Measurements from ENCODE around the gene MYO5C. TPM values are rescaled to one million over a fixed set of nuclear protein-coding genes. Genes with fewer than 3 reads are reported as not detected.

MYO5C gene
- total and polyA plus RNA-seq, 10 donors = 0.53 to 23.4 (median 14.7) TPM

GRCh38 chr15:52255935-52256334 lies 39.7 kb downstream of the MYO5C start:
- TF ChIP-seq CTCF (IDR thresholded peaks at IDR 0.05 in 8 of 11, conservative IDR thresholded peaks at IDR 0.05 in 3 of 11) = no peak
- TF ChIP-seq POLR2AphosphoS5 (IDR thresholded peaks at IDR 0.05) = no peak
- TF ChIP-seq POLR2A (IDR thresholded peaks at IDR 0.05) = no peak

GRCh38 chr15:52255008-52255407 lies 40.6 kb downstream of the MYO5C start:
- intact Hi-C loops (cut with DNase I; ENCODE audit: low total_unique reads) = loop anchor here (5.0 kb wide), 1 partner anchor 477 kb away; no protein-coding TSS in a partner anchor
- 66 to 77% (median 70%) methylated on average over 1 of the region's 1 CpG for whole genome bisulfite sequencing, 5 donors

More at GRCh38 chr15:52255935-52256334, 39.7 kb downstream of the MYO5C start:
- peaks cover 0 to 6% (median 0%) of the 10 kb centered on the region in 6 donors for H3K36me3 ChIP-seq
- intact Hi-C loops (cut with DNase I; ENCODE audit: low total_unique reads) = loop anchor here (5.0 kb wide), 1 partner anchor 476 kb away; no protein-coding TSS in a partner anchor
- no peaks in the 10 kb centered on the region for H3K9me3 ChIP-seq
- 67 to 78% (median 72%) methylated on average over 6 of the region's 6 CpGs for WGBS, 5 donors
- H3K4me1 ChIP-seq = peaks cover 0 to 26% (median 12%) of the 10 kb centered on the region in 6 donors
- no peak overlapping the region for H3K27ac ChIP-seq
- no peaks in the 10 kb centered on the region for H3K27me3 ChIP-seq (replicated peaks in 1 of 7)
- no peak for DNase-seq
- no peak overlapping the region for H3K4me3 ChIP-seq

GRCh38 chr15:52254391-52254790 lies 41.2 kb downstream of the MYO5C start:
- intact Hi-C loops (cut with DNase I; ENCODE audit: low total_unique reads) = no loop called here
- WGBS, 5 donors = 57 to 93% (median 77%) methylated on average over 4 of the region's 4 CpGs
- no peak for DNase-seq
- no peak overlapping the region for H3K4me3 ChIP-seq
- peak overlapping the region in 1 of 8 donors; percentile 9 for H3K27ac ChIP-seq
- no peaks in the 10 kb centered on the region for H3K27me3 ChIP-seq (replicated peaks in 1 of 7)
- H3K9me3 ChIP-seq = no peaks in the 10 kb centered on the region
- H3K36me3 ChIP-seq = peaks cover 0 to 6% (median 0%) of the 10 kb centered on the region in 6 donors
- peak in 3 of 11 experiments; percentile 15 to 30 (median 23) for TF ChIP-seq CTCF (IDR thresholded peaks at IDR 0.05 in 8 of 11, conservative IDR thresholded peaks at IDR 0.05 in 3 of 11)
- TF ChIP-seq POLR2AphosphoS5 (IDR thresholded peaks at IDR 0.05) = no peak
- TF ChIP-seq POLR2A (IDR thresholded peaks at IDR 0.05) = no peak
- peaks cover 0 to 25% (median 12%) of the 10 kb centered on the region in 6 donors for H3K4me1 ChIP-seq

More at GRCh38 chr15:52255008-52255407, 40.6 kb downstream of the MYO5C start:
- DNase-seq = no peak
- Histone ChIP-seq H3K4me1 (peaks cover 0 to 25% (median 12%) of the 10 kb centered on the region in 6 donors), H3K27ac (no peak overlapping the region), H3K27me3 (replicated peaks in 1 of 7) (no peaks in the 10 kb centered on the region), H3K36me3 (peaks cover 0 to 6% (median 0%) of the 10 kb centered on the region in 6 donors), H3K4me3 (no peak overlapping the region), H3K9me3 (no peaks in the 10 kb centered on the region)
- TF ChIP-seq POLR2A (IDR thresholded peaks at IDR 0.05) (no peak), POLR2AphosphoS5 (IDR thresholded peaks at IDR 0.05) (no peak), CTCF (IDR thresholded peaks at IDR 0.05 in 8 of 11, conservative IDR thresholded peaks at IDR 0.05 in 3 of 11) (no peak)

GRCh38 chr15:52252781-52253180 lies 42.8 kb downstream of the MYO5C start:
- no peak for DNase-seq
- intact Hi-C loops (cut with DNase I; ENCODE audit: low total_unique reads) = no loop called here
- Histone ChIP-seq H3K27ac (no peak overlapping the region), H3K9me3 (no peaks in the 10 kb centered on the region), H3K27me3 (replicated peaks in 1 of 7) (no peaks in the 10 kb centered on the region), H3K4me1 (peaks cover 0 to 25% (median 12%) of the 10 kb centered on the region in 6 donors), H3K4me3 (no peak overlapping the region), H3K36me3 (peaks cover 0 to 6% (median 0%) of the 10 kb centered on the region in 6 donors)
- TF ChIP-seq POLR2AphosphoS5 (IDR thresholded peaks at IDR 0.05) = no peak
- WGBS, 5 donors = 76 to 84% (median 80%) methylated on average over 4 of the region's 4 CpGs
